COLO668 (cell line): ENCODE results near the gene NISCH.
A peak's percentile ranks its signal among the peaks of the same experiment; 100 is the strongest.

Source experiments
- DNase-seq: peaks from one replicate; lab custom pipeline; 2025; ENCODE audit not compliant: unreplicated experiment; lab: John Stamatoyannopoulos, UW

Gene NISCH

DNA sequence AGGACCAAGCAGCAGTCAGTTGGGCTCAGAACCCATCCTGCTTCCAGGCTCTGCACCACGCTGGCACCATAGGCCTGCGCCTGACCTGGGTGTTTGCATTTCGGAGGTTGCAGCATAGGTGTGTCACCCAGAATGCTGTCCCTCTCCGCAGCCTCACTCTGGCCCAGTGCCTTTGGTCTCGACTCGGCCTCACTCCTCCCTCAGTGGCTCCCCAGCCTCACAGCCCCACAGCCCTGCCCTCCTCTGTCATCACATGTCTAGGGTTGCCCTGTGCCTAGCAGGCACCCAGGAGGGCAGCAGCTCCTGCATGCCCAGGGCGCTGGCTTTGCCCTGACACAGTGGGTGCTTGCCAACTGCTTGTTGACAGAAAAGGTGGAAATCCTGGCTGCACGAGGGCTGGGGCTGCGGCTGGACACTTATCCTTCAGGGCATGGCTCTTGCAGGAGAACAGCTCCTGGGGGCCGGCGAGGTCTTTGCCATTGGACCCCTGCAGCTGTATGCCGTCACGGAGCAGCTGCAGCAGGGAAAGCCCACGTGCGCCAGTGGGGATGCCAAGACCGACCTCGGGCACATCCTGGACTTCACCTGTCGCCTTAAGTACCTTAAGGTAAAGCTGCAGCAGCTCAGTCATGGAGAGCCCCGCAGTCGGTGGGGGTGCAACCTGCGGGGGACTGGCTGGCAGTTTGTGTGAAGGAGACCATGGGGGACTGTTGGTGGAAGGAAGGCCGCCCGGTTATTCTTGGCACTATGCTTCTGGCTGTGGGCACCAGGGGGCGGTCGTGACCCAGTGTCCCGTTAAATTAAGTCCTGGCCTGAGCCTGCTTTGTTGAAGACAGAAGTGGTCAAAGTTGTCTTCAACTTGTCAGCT, 16.2 kb downstream of the NISCH start:
- DNase-seq, result peak; percentile 28

- DNase-seq, result no peak
These were observed 17.0 kb downstream of the NISCH start for GRCh38 chr3:52472239-52473000.

GRCh38 chr3:52473026-52473425, 17.6 kb downstream of the NISCH start:
- no peak for DNase-seq

- no peak for DNase-seq
These were observed 21.8 kb downstream of the NISCH start for GRCh38 chr3:52477076-52477795.

DNA sequence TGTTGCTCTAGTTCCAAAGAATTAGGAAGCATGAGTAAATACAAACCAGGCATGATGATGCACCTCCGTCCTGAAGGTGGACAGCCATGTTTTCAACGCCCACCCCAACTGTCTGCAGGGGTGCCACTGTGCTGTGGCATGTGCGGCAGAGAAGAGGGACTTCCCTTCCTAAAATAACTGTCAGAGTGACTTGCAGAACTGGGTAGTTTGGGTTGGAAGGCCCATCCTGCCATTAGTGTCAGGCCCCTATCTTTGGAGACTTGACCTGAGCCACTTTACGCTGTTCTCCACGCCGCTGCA, 22.3 kb downstream of the NISCH start:
- no peak for DNase-seq

DNA sequence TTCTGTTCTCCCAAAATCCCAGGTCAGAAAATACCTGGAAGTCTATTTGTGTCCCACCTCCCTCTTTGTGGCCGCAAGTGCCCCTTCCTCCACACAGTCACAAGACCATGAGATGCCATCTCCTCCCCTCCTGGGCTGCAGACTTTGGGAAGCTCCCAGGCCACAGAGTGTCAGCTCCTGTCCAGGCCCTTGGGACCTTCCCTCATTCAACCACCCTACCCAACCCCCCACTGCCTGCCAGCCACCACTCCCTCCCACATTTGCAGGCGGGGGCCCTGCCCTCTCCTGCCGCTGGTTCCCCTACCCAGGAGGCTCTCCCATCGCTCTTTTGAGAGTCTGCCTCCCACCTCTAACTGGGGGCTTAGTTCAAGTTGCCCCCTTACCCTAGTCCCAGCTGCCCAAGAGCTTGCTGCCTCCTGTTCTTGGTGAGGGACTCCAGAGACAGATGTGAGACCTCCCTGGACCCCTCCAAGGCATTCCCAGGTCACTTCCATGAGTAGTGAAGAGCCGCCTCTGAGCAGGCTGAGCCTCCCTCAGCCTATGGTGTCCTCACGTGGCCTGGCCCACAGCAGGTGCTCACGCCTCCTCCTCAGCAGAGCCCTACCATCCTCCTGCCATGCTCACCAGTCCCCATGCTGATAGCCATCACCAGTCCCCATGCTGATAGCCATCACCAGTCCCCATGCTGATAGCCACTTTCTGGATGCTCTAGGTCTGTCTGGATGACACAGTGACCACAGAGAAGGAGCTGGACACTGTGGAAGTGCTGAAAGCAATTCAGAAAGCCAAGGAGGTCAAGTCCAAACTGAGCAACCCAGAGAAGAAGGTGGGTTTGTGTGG, 23.9 kb downstream of the NISCH start:
- DNase-seq, result no peak

- DNase-seq, result no peak
These were observed 24.6 kb downstream of the NISCH start for GRCh38 chr3:52479877-52480575.

DNA sequence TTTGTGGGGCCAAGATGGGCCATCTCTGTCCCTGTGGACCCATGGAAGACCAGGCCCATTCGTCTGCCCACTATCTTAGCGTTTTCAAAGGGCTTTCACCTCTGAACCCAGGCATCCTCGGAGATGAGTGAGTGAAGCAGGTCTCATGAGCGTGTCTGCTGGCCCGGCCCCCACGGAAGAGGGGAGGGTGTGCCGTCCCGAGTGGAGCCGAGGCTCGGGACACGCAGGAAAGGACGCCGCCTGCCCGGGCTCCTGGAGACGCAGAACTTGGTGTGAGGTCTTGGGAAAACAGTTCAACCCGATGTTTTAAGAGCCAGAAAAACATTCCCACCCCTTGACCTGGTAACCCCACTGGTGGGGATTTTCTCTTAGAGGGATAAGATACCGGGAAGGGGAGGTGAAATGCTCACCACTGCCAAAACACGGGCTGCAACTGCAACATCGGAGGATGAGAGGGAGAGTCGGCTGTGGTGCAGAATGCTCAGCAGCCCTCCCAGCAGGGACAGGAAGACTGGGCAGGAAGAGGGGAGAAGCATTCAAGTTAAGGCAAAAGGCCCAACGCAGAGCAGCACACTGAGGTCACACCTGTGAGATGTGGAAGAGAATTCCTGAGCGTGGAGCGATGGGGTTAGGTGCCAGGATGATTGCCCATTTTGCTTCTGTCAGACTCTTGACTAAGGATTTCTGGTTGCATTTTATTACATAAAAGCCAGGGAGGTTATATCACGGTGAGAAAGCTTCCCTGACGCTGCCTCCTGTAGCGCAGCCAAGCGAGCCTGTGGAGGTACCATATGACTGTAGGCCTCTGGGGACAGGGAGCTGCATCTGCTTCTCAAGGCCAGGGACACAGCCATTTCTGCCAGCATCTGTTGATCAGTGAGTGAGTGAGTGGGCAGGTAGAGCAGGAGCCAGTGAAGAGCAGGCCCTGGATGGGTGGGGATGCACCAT, 25.6 kb downstream of the NISCH start:
- no peak for DNase-seq

DNA sequence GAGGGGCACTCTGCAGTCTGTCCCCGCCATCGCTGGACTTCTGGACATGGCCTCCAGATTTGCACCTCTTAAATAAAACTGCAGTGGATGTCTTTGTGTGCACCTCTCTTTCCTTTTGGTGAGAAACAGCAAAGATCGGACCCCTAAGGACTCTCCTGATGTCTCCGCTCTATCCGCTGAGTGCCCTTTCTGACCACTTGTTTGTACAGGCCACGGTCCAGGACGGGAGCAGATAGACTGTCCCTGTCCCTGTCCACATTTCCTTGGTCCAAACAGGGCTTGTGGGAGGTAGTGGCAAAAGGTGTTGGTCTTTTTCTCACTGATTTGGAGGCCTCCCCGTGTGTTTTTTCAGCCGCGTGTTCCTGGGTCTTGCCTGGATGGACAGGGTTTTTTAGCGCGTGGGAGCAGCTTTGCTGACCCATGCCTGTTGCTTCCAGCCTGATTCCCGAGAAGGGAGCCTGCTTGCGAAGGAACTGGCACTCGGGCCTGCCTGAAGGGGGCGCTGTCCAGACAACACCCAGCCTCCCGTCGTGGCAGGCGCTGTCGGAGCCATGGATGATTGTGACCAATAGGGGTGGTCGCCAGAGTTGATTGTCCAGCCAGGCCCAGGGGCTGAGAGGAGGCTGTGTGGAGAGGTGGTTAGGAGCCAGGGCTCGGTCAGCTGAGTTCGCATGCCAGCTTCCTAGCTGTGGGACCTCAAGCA, 26.6 kb downstream of the NISCH start:
- peak; percentile 20 for DNase-seq

DNA sequence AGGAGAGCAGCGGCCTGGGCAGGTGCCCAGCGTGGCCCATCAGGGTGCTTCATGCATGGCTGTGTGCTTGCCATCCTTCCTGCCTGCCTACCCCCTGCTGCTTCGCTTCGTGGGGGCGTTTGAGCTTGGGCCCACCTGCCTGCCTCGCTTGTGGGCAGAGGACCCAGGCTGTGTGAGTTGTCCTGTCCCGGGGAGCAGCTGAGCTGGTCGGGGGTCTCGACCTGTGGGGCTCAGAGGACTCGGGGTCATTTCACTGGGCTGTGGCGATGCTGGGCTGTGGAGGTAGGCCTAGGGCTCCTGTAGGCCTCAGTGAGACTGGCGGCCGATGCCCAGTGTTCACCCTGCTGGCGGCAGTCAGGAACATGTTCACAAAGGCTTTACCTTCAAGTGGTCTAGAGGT, 27.7 kb downstream of the NISCH start:
- DNase-seq, result no peak

DNA sequence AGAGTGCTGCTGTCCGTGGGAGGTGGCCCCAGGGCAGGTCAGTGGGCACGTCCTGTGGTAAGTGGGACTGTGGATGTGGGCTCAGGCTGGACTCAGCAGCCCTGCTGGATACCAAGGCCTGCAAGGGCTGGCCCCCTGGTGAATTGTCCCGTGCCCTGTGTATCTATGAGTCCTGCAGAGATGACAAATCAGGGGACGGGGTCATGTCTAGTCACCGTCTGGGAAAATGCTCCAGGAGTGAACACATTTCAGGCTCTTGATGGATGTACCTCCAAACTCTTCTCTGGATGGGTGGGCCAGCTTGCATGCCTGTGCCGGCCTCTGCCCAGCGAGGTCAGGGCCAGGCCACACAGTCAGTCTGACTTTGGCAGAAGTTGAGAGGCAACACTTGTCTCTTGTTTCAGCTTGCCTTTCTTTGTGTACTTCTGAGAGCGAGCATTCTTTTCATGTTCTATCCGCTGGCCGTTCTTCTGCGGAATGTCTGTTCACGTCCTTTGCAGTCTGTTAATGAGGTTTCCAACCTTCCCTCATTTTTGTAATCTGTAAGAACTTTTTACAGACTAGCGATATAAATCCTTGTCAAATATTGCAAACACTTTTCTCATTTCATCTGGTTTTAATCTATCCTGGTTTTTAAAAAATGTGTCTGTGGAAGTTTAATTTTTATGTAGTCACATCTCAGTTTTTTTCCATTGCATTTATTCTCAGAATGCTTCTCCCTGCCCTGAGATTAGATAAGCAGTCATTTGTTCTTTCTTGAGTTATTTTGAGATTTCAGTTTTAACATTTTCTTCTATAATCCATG, 28.4 kb downstream of the NISCH start:
- DNase-seq, result no peak

- no peak for DNase-seq
These were observed 29.5 kb downstream of the NISCH start for GRCh38 chr3:52484680-52485461.

- DNase-seq, result no peak
These were observed 31.8 kb downstream of the NISCH start for GRCh38 chr3:52487050-52487787.

DNA sequence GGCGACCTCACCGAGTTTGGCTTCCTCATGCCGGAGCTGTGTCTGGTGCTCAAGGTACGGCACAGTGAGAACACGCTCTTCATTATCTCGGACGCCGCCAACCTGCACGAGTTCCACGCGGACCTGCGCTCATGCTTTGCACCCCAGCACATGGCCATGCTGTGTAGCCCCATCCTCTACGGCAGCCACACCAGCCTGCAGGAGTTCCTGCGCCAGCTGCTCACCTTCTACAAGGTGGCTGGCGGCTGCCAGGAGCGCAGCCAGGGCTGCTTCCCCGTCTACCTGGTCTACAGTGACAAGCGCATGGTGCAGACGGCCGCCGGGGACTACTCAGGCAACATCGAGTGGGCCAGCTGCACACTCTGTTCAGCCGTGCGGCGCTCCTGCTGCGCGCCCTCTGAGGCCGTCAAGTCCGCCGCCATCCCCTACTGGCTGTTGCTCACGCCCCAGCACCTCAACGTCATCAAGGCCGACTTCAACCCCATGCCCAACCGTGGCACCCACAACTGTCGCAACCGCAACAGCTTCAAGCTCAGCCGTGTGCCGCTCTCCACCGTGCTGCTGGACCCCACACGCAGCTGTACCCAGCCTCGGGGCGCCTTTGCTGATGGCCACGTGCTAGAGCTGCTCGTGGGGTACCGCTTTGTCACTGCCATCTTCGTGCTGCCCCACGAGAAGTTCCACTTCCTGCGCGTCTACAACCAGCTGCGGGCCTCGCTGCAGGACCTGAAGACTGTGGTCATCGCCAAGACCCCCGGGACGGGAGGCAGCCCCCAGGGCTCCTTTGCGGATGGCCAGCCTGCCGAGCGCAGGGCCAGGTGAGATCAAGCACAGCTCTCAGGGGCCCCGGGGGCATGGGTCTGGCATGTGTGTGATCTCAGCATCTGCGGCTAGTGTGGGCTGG, 32.6 kb downstream of the NISCH start:
- DNase-seq, result no peak

DNA sequence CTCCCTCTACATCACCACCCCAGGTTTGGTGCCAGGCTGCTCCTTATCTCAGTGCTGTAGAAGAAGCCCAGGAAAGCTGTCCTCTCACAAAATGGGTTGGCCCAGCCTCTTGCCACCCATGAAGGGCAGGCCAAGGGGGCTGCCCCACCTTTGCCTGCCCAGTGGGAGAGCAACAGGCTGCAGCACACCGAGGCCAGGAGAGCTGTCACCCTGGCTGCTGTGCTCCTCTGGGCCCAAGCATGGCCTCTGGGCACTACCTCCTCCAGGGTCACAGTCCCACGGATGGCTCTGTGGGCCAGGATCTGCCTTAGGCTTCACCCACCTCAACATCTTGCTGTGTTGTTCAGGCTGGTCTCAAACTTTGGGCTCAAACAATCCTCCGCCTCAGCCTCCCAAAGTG, 33.3 kb downstream of the NISCH start:
- no peak for DNase-seq
